ENCODE measurements around the gene ADAM17. TPM values are rescaled to one million over a fixed set of nuclear protein-coding genes. Genes with fewer than 3 reads are reported as not detected.

The ADAM17 gene
- total and polyA plus RNA-seq, 2 of the 13 experiments (the other 11 are each of a cell fraction or from before 2014, with no cell fraction given), result 6.5 to 33.4 TPM

DNA sequence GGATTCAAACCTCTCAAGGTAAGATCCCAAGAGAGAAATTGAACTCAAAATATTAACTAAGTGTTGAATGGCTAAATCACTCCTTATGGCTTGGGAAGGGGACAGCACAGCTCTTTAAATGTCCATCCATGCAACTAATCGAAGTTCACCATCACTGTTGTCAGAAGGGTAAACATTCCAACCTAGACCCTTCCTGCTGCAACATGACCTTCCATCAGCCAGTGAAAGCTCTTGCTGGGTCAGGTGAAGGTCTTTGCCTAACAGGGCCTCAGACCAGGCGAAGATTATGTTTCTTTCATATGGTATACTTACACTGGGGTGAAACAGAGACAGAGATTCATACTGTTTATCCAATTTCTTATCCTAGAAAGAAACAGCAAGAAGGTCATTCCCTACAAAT, 64.8 kb downstream of the ADAM17 start (continued):
- TF ChIP-seq, protein P1, sequence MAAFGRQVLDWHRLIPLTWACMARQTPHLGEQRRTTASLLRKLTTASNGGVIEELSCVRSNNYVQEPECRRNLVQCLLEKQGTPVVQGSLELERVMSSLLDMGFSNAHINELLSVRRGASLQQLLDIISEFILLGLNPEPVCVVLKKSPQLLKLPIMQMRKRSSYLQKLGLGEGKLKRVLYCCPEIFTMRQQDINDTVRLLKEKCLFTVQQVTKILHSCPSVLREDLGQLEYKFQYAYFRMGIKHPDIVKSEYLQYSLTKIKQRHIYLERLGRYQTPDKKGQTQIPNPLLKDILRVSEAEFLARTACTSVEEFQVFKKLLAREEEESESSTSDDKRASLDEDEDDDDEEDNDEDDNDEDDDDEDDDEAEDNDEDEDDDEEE (CRISPR knock-in tag; IDR thresholded peaks at IDR 0.05), result no peak
- TF ChIP-seq ZNF562 (CRISPR knock-in tag; IDR thresholded peaks at IDR 0.05; ENCODE audit: borderline replicate concordance), result no peak
- TF ChIP-seq, protein P2, sequence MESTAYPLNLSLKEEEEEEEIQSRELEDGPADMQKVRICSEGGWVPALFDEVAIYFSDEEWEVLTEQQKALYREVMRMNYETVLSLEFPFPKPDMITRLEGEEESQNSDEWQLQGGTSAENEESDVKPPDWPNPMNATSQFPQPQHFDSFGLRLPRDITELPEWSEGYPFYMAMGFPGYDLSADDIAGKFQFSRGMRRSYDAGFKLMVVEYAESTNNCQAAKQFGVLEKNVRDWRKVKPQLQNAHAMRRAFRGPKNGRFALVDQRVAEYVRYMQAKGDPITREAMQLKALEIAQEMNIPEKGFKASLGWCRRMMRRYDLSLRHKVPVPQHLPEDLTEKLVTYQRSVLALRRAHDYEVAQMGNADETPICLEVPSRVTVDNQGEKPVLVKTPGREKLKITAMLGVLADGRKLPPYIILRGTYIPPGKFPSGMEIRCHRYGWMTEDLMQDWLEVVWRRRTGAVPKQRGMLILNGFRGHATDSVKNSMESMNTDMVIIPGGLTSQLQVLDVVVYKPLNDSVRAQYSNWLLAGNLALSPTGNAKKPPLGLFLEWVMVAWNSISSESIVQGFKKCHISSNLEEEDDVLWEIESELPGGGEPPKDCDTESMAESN (CRISPR knock-in tag; conservative IDR thresholded peaks at IDR 0.05), result no peak
- no peak for TF ChIP-seq ZSCAN12 (CRISPR knock-in tag; IDR thresholded peaks at IDR 0.05)
- TF ChIP-seq, protein P3, sequence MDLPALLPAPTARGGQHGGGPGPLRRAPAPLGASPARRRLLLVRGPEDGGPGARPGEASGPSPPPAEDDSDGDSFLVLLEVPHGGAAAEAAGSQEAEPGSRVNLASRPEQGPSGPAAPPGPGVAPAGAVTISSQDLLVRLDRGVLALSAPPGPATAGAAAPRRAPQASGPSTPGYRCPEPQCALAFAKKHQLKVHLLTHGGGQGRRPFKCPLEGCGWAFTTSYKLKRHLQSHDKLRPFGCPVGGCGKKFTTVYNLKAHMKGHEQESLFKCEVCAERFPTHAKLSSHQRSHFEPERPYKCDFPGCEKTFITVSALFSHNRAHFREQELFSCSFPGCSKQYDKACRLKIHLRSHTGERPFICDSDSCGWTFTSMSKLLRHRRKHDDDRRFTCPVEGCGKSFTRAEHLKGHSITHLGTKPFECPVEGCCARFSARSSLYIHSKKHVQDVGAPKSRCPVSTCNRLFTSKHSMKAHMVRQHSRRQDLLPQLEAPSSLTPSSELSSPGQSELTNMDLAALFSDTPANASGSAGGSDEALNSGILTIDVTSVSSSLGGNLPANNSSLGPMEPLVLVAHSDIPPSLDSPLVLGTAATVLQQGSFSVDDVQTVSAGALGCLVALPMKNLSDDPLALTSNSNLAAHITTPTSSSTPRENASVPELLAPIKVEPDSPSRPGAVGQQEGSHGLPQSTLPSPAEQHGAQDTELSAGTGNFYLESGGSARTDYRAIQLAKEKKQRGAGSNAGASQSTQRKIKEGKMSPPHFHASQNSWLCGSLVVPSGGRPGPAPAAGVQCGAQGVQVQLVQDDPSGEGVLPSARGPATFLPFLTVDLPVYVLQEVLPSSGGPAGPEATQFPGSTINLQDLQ (CRISPR knock-in tag; IDR thresholded peaks at IDR 0.05), result no peak
- TF ChIP-seq, protein P4, sequence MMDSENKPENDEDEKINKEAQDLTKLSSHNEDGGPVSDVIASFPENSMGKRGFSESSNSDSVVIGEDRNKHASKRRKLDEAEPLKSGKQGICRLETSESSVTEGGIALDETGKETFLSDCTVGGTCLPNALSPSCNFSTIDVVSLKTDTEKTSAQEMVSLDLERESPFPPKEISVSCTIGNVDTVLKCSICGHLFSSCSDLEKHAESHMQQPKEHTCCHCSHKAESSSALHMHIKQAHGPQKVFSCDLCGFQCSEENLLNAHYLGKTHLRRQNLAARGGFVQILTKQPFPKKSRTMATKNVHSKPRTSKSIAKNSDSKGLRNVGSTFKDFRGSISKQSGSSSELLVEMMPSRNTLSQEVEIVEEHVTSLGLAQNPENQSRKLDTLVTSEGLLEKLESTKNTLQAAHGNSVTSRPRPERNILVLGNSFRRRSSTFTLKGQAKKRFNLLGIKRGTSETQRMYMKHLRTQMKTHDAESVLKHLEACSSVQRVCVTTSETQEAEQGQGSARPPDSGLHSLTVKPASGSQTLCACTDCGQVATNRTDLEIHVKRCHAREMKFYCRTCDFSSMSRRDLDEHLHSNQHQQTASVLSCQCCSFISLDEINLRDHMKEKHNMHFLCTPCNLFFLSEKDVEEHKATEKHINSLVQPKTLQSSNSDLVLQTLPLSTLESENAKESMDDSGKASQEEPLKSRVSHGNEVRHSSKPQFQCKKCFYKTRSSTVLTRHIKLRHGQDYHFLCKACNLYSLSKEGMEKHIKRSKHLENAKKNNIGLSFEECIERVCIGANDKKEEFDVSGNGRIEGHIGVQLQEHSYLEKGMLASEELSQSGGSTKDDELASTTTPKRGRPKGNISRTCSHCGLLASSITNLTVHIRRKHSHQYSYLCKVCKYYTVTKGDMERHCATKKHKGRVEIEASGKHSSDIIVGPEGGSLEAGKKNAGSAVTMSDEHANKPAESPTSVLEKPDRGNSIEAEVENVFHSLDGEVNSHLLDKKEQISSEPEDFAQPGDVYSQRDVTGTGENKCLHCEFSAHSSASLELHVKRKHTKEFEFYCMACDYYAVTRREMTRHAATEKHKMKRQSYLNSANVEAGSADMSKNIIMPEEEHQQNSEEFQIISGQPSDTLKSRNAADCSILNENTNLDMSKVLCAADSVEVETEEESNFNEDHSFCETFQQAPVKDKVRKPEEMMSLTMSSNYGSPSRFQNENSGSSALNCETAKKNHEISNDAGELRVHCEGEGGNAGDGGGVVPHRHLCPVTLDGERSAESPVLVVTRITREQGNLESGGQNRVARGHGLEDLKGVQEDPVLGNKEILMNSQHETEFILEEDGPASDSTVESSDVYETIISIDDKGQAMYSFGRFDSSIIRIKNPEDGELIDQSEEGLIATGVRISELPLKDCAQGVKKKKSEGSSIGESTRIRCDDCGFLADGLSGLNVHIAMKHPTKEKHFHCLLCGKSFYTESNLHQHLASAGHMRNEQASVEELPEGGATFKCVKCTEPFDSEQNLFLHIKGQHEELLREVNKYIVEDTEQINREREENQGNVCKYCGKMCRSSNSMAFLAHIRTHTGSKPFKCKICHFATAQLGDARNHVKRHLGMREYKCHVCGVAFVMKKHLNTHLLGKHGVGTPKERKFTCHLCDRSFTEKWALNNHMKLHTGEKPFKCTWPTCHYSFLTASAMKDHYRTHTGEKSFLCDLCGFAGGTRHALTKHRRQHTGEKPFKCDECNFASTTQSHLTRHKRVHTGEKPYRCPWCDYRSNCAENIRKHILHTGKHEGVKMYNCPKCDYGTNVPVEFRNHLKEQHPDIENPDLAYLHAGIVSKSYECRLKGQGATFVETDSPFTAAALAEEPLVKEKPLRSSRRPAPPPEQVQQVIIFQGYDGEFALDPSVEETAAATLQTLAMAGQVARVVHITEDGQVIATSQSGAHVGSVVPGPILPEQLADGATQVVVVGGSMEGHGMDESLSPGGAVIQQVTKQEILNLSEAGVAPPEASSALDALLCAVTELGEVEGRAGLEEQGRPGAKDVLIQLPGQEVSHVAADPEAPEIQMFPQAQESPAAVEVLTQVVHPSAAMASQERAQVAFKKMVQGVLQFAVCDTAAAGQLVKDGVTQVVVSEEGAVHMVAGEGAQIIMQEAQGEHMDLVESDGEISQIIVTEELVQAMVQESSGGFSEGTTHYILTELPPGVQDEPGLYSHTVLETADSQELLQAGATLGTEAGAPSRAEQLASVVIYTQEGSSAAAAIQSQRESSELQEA (CRISPR knock-in tag; IDR thresholded peaks at IDR 0.05; ENCODE audit: not compliant biosample characterization), result no peak
- TF ChIP-seq SRSF9 (IDR thresholded peaks at IDR 0.05; ENCODE audit: borderline replicate concordance, insufficient read depth, low read depth, low read length, poor library complexity, severe bottlenecking), result no peak
- TF ChIP-seq, protein P5, sequence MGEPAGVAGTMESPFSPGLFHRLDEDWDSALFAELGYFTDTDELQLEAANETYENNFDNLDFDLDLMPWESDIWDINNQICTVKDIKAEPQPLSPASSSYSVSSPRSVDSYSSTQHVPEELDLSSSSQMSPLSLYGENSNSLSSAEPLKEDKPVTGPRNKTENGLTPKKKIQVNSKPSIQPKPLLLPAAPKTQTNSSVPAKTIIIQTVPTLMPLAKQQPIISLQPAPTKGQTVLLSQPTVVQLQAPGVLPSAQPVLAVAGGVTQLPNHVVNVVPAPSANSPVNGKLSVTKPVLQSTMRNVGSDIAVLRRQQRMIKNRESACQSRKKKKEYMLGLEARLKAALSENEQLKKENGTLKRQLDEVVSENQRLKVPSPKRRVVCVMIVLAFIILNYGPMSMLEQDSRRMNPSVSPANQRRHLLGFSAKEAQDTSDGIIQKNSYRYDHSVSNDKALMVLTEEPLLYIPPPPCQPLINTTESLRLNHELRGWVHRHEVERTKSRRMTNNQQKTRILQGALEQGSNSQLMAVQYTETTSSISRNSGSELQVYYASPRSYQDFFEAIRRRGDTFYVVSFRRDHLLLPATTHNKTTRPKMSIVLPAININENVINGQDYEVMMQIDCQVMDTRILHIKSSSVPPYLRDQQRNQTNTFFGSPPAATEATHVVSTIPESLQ (CRISPR knock-in tag; conservative IDR thresholded peaks at IDR 0.05), result no peak
- TF ChIP-seq, protein P6, sequence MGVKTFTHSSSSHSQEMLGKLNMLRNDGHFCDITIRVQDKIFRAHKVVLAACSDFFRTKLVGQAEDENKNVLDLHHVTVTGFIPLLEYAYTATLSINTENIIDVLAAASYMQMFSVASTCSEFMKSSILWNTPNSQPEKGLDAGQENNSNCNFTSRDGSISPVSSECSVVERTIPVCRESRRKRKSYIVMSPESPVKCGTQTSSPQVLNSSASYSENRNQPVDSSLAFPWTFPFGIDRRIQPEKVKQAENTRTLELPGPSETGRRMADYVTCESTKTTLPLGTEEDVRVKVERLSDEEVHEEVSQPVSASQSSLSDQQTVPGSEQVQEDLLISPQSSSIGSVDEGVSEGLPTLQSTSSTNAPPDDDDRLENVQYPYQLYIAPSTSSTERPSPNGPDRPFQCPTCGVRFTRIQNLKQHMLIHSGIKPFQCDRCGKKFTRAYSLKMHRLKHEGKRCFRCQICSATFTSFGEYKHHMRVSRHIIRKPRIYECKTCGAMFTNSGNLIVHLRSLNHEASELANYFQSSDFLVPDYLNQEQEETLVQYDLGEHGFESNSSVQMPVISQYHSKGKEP (CRISPR knock-in tag; IDR thresholded peaks at IDR 0.05), result no peak
- TF ChIP-seq RARA (CRISPR knock-in tag; IDR thresholded peaks at IDR 0.05), result peak; percentile 88
